ENCODE data around the gene PPP2R1A.

- TF ChIP-seq CTCF (tag by site-specific recombination; IDR thresholded peaks at IDR 0.05) (no peak), HIC1 (tag by site-specific recombination; IDR thresholded peaks at IDR 0.05) (no peak)
Observed at GRCh38 chr19:52191389-52191788, 1.5 kb downstream of the PPP2R1A start.
